K562 (cell line): ENCODE results near the gene ANKS4B. TPM values are rescaled to one million over a fixed set of nuclear protein-coding genes. Genes with fewer than 3 reads are reported as not detected.
A peak's percentile ranks its signal among the peaks of the same experiment; 100 is the strongest.

Source experiments
- ATAC-seq: fragments of 200-7000 bp; cut with Tn5 transposase; 3 replicates; pipeline ENCODE4 v1.9.1; 2020; ENCODE audit warnings: moderate library complexity
- BruUV-seq: library from RNA; stranded (reverse); fragments of 400-500 nt; replicated peaks from 2 replicates; lab custom pipeline; 2021; lab: Mats Ljungman, UMichigan
- CTCF ChIA-PET: fragments of 300-600 bp; formaldehyde crosslinking; extraction: SDS; loops from one replicate; lab custom pipeline; 2021; ENCODE audit warnings: low intra/inter-chr PET ratio; lab: Yijun Ruan, JAX
- POLR2A ChIA-PET: fragments of 300-600, 350-650 bp; sonication (Branson Sonifier 250); formaldehyde crosslinking; extraction: SDS; loops from one replicate; lab custom pipeline; 2021; ENCODE audit warnings: antibody characterized with exemption, inconsistent platforms; lab: Yijun Ruan, JAX
- DNase-seq, 4 experiments: peaks; one replicate each; pipeline versions ENCODE4 v3.0.0 to v3.0.0-alpha.2; 2011 to 2018; ENCODE audit warnings: low spot score in 3 of 4, mixed read lengths in 3 of 4; ENCODE audit errors: extremely low read depth in 1 of 4
- FAIRE-seq: peaks from 2 replicates; lab custom pipeline; 2011; peaks lifted over from hg19 to GRCh38; lab: Jason Lieb, UNC
- H2AFZ ChIP-seq: 2 replicates; pipeline ENCODE4 v1.6.0; 2011; ENCODE audit warnings: low read depth, low read length, control low read depth, inconsistent platforms
- H3K27ac ChIP-seq: fragments of 200-600 bp; 3 replicates; pipeline ENCODE4 v1.8.0; 2011; ENCODE audit warnings: low read depth, mild to moderate bottlenecking, control low read depth, inconsistent platforms, low read length, moderate library complexity, mixed read lengths; ENCODE audit errors: extremely low read depth
- H3K27me3 ChIP-seq, 2 experiments: fragments of 300-600 bp in 1 of 2; 2 replicates in 1 of 2; 3 replicates in 1 of 2; pipeline versions ENCODE4 v1.6.0 to v1.8.0; 2011; ENCODE audit warnings: inconsistent platforms in 2 of 2, low read length in 2 of 2, mild to moderate bottlenecking in 1 of 2, mixed read lengths in 1 of 2, moderate library complexity in 1 of 2; ENCODE audit not compliant: control insufficient read depth in 2 of 2, insufficient read depth in 2 of 2
- H3K36me3 ChIP-seq: fragments of 300-600 bp; 3 replicates; pipeline ENCODE4 v1.8.0; 2011; ENCODE audit warnings: mild to moderate bottlenecking, low read length, inconsistent platforms; ENCODE audit not compliant: control insufficient read depth, insufficient read depth
- H3K4me1 ChIP-seq, 2 experiments: fragments of 200-600 bp in 1 of 2; replicated peaks in 1 of 2; 2 replicates in 1 of 2; 3 replicates in 1 of 2; pipeline versions ENCODE4 v1.5.1 to v1.8.0; 2011; ENCODE audit warnings: inconsistent platforms in 2 of 2, low read length in 2 of 2, mild to moderate bottlenecking in 1 of 2, mixed read lengths in 1 of 2, moderate library complexity in 1 of 2; ENCODE audit not compliant: control insufficient read depth in 2 of 2, insufficient read depth in 2 of 2
- H3K4me2 ChIP-seq: 2 replicates; pipeline ENCODE4 v1.6.1; 2011; ENCODE audit warnings: low read length, control low read depth, inconsistent platforms, mixed read lengths; ENCODE audit not compliant: insufficient read depth
- H3K4me3 ChIP-seq: fragments of 200-600 bp; sonication (generic), shearing (Covaris generic); 2 replicates; pipeline ENCODE4 v1.5.1; 2016; ENCODE audit warnings: control low read depth, inconsistent platforms
- H3K79me2 ChIP-seq: fragments of 200-600 bp; 3 replicates; pipeline ENCODE4 v1.8.0; 2011; ENCODE audit warnings: low read length, inconsistent platforms; ENCODE audit not compliant: control insufficient read depth, insufficient read depth
- H3K9ac ChIP-seq, 2 experiments: 2 replicates each; pipeline versions ENCODE4 v1.6.0 to v1.6.1; 2011; ENCODE audit warnings: low read depth in 2 of 2, low read length in 2 of 2, control low read depth in 1 of 2, inconsistent platforms in 1 of 2, mild to moderate bottlenecking in 1 of 2, mixed read lengths in 1 of 2; ENCODE audit not compliant: insufficient read depth in 1 of 2
- H3K9me1 ChIP-seq: one replicate; pipeline ENCODE4 v1.6.0; 2011; ENCODE audit warnings: inconsistent platforms, mild to moderate bottlenecking, low read length, moderate library complexity; ENCODE audit not compliant: control insufficient read depth, insufficient read depth
- H3K9me3 ChIP-seq: replicated peaks from 2 replicates; pipeline ENCODE4 v1.5.1; 2011; ENCODE audit warnings: low read depth, low read length, inconsistent platforms; ENCODE audit not compliant: control insufficient read depth, insufficient read depth
- H4K20me1 ChIP-seq: replicated peaks from 2 replicates; pipeline ENCODE4 v1.6.1; 2011; ENCODE audit warnings: low read length, inconsistent platforms, mixed read lengths; ENCODE audit not compliant: control insufficient read depth, insufficient read depth
- ESRRB ChIP-seq: fragments of 250-450 bp; sonication (Bioruptor Pico); IDR thresholded peaks from 2 replicates; pipeline ENCODE4 v1.5.0; 2020; ENCODE audit warnings: mild to moderate bottlenecking, moderate library complexity, borderline replicate concordance
- ETS1 ChIP-seq: conservative IDR thresholded peaks from 2 replicates; pipeline ENCODE4 v1.6.1; 2011; ENCODE audit warnings: low read depth, mild to moderate bottlenecking, low read length; ENCODE audit not compliant: control insufficient read depth
- KLF16 ChIP-seq: IDR thresholded peaks from 2 replicates; pipeline ENCODE4 v1.6.1; 2016; ENCODE audit warnings: antibody characterized with exemption
- MCM7 ChIP-seq, 2 experiments: fragments of 450-650 bp; IDR thresholded peaks; 2 replicates each; pipeline ENCODE4 v1.6.1; 2016 to 2018
- NR2C2 ChIP-seq, 2 experiments: fragments of 200-800 bp in 1 of 2; sonication (Bioruptor generic) in 1 of 2; sonication (generic) in 1 of 2; formaldehyde crosslinking in 1 of 2; IDR thresholded peaks; 2 replicates each; pipeline versions ENCODE4 v1.6.1 to v1.8.0; 2016 to 2022; ENCODE audit warnings: mild to moderate bottlenecking in 1 of 2, missing compliant biosample characterization in 1 of 2, missing genetic modification characterization in 1 of 2, missing genetic modification reagents in 1 of 2
- PTTG1 ChIP-seq: fragments of 450-650 bp; IDR thresholded peaks from 2 replicates; pipeline ENCODE4 v1.6.1; 2016; ENCODE audit warnings: low read depth, mild to moderate bottlenecking, missing genetic modification characterization, missing compliant biosample characterization
- ZBTB26 ChIP-seq: fragments of 450-650 bp; formaldehyde crosslinking; IDR thresholded peaks from 2 replicates; pipeline ENCODE4 v1.4.0; 2022; ENCODE audit warnings: missing genetic modification characterization
- ZNF146 ChIP-seq: IDR thresholded peaks from one replicate; pipeline ENCODE4 v1.6.1; 2018; ENCODE audit warnings: missing compliant biosample characterization; ENCODE audit not compliant: unreplicated experiment
- ZNF408 ChIP-seq: fragments of 250-450 bp; sonication (Bioruptor Pico); IDR thresholded peaks from 2 replicates; pipeline ENCODE4 v1.4.0; 2020; ENCODE audit warnings: low read depth, mild to moderate bottlenecking, moderate library complexity
- WGBS: fragments of 100-300 bp; shearing (Covaris generic); methylation state at CpG from one replicate; pipeline ENCODE4 v1.1.6; 2016; ENCODE audit warnings: low coverage, mixed read lengths; ENCODE audit not compliant: insufficient coverage; ENCODE audit errors: missing lambda C conversion rate; 5-methylcytosine and 5-hydroxymethylcytosine counted together
- in situ Hi-C: fragments of 300-500 bp; cut with MboI; formaldehyde crosslinking; loops from 4 replicates; pipeline ENCODE4 v1.15.0; 2018; ENCODE audit warnings: inconsistent platforms, mixed read lengths
- intact Hi-C: fragments of 100-400 bp; cut with micrococcal nuclease; formaldehyde crosslinking; loops from 2 replicates; pipeline ENCODE4 v1.14.2; 2022
- polyA plus RNA-seq, 8 experiments: library from polyadenylated mRNA; depleted of rRNA in 4 of 8; stranded (reverse) in 5 of 8; unstranded in 3 of 8; fragments of >200 nt; fragmentation: Nextera tagmentation in 2 of 8; fragmentation: Illumina TruSeq in 1 of 8; extraction: Ambion mirVana in 2 of 8; extraction: Trizol in 1 of 8; gene quantifications; 2 replicates each; pipeline versions ENCODE4 v1.2.1 to v1.2.3, GENCODE V29; 2011 to 2014; ENCODE audit warnings: inconsistent platforms in 1 of 8, missing spikeins in 1 of 8
- total RNA-seq, 7 experiments: library from RNA; depleted of rRNA in 6 of 7; stranded (reverse); fragments of >200 nt in 6 of 7; fragmentation: Illumina TruSeq in 2 of 7; extraction: Trizol in 2 of 7; gene quantifications; 2 replicates each; pipeline versions ENCODE4 v1.2.1 to v1.2.3, GENCODE V29; 2011 to 2021; ENCODE audit warnings: low replicate concordance in 1 of 7
- TF ChIP-seq, protein P1 (sequence below): fragments of 250-450 bp; sonication (Bioruptor Pico); IDR thresholded peaks from 2 replicates; pipeline ENCODE4 v1.5.0; 2021; ENCODE audit warnings: mild to moderate bottlenecking, moderate library complexity

ANKS4B gene
- total and polyA plus RNA-seq, 9 of the 15 experiments (the other 6 are each of a cell fraction or from before 2014, with no cell fraction given), result not detected

DNA sequence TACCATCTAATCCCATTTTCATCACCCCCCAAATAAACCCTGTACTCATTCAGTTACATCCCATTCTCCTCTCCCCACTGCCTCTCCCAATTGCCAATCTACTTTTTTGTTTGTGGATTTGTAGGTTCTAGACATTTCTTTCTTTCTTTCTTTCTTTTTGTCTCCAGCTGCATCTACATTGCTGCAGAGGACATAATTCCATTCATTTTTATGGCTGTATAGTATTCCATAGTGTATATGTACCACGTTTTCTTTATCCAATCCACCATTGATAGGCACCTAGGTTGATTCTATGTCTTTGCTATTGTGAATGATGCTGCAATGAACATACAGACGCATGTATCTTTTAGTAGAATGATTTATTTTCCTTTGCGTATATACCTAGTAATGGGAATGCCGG lies 50.9 kb downstream of the ANKS4B start:
- DNase-seq (no peak), ATAC-seq (no peak), FAIRE-seq (no peak)
- H3K9me1 ChIP-seq, result no peaks in the 10 kb centered on the region
- 35% methylated on average over 4 of the region's 4 CpGs for WGBS
- H3K27me3 ChIP-seq, result no peaks in the 10 kb centered on the region; a peak in 1 of 5 replicates
- CTCF ChIA-PET, result no interaction called here
- POLR2A ChIA-PET, result no interaction called here
- no peaks in the 10 kb centered on the region for H3K79me2 ChIP-seq
- no peak overlapping the region for H3K4me3 ChIP-seq
- H3K4me1 ChIP-seq, result peaks cover 0 to 7% of the 10 kb centered on the region in 2 experiments; a peak in 1 of 5 replicates
- H3K4me2 ChIP-seq, result no peak overlapping the region
- in situ Hi-C loops, result no loop called here
- intact Hi-C loops, result no loop called here
- H3K36me3 ChIP-seq, result no peaks in the 10 kb centered on the region
- peaks cover 7% of the 10 kb centered on the region for H3K9me3 ChIP-seq
- peak; percentile 80 for TF ChIP-seq ZNF146 (CRISPR knock-in tag)
- no peak for TF ChIP-seq MCM7 (IDR thresholded peaks at IDR 0.05)
- TF ChIP-seq NR2C2 (CRISPR knock-in tag; IDR thresholded peaks at IDR 0.05), result no peak
- TF ChIP-seq NR2C2 (tag; IDR thresholded peaks at IDR 0.05), result no peak
- TF ChIP-seq ESRRB (CRISPR knock-in tag), result no peak
- H3K9ac ChIP-seq, result no peak overlapping the region
- H3K27ac ChIP-seq, result no peak overlapping the region
- no peaks in the 10 kb centered on the region for H4K20me1 ChIP-seq
- no peak overlapping the region for H2AFZ ChIP-seq
- no TSS peak for BruUV-seq

DNA sequence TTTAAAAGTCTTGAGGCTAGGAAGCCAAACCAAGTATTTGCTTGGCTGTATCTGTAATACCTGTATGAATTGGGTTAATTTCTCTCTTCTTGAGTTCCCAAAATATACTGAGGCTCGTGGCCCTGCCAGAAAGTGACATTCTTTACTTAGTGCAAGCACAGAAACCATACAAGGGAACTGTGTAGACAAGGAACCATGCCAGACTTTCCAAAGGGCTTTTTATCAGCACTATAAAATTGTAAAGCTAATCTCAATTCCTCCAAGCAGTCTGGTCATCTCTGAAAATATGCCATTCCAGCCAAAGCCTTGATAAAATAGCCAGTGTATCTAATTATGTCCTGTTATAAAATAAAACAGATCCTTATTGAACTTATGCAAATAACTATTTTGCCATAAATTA lies 51.8 kb downstream of the ANKS4B start:
- no TSS peak for BruUV-seq
- Histone ChIP-seq H3K9me3 (peaks cover 9% of the 10 kb centered on the region), H3K9ac (no peak overlapping the region), H3K36me3 (no peaks in the 10 kb centered on the region), H3K4me2 (no peak overlapping the region), H3K27ac (no peak overlapping the region), H4K20me1 (no peaks in the 10 kb centered on the region), H3K4me3 (no peak overlapping the region), H2AFZ (no peak overlapping the region), H3K79me2 (no peaks in the 10 kb centered on the region), H3K9me1 (no peaks in the 10 kb centered on the region), H3K27me3 (no peaks in the 10 kb centered on the region), H3K4me1 (peaks cover 0 to 7% of the 10 kb centered on the region in 2 experiments; a peak in 1 of 5 replicates)
- FAIRE-seq, result no peak
- in situ Hi-C loops (no loop called here), intact Hi-C loops (no loop called here)
- no peak for DNase-seq
- WGBS, result 0% methylated on average over 1 of the region's 1 CpG
- ChIA-PET CTCF (interaction anchor here (0.5 kb wide), 1 partner anchor 12 kb away, joined by 6 read pairs; no protein-coding TSS in a partner anchor), POLR2A (no interaction called here)
- no peak for ATAC-seq
- TF ChIP-seq ETS1, result no peak
- TF ChIP-seq KLF16, result no peak
- TF ChIP-seq ZNF408 (CRISPR knock-in tag), result no peak
- TF ChIP-seq PTTG1, result no peak
- no peak for TF ChIP-seq ZBTB26 (CRISPR knock-in tag)
- TF ChIP-seq, protein P1, sequence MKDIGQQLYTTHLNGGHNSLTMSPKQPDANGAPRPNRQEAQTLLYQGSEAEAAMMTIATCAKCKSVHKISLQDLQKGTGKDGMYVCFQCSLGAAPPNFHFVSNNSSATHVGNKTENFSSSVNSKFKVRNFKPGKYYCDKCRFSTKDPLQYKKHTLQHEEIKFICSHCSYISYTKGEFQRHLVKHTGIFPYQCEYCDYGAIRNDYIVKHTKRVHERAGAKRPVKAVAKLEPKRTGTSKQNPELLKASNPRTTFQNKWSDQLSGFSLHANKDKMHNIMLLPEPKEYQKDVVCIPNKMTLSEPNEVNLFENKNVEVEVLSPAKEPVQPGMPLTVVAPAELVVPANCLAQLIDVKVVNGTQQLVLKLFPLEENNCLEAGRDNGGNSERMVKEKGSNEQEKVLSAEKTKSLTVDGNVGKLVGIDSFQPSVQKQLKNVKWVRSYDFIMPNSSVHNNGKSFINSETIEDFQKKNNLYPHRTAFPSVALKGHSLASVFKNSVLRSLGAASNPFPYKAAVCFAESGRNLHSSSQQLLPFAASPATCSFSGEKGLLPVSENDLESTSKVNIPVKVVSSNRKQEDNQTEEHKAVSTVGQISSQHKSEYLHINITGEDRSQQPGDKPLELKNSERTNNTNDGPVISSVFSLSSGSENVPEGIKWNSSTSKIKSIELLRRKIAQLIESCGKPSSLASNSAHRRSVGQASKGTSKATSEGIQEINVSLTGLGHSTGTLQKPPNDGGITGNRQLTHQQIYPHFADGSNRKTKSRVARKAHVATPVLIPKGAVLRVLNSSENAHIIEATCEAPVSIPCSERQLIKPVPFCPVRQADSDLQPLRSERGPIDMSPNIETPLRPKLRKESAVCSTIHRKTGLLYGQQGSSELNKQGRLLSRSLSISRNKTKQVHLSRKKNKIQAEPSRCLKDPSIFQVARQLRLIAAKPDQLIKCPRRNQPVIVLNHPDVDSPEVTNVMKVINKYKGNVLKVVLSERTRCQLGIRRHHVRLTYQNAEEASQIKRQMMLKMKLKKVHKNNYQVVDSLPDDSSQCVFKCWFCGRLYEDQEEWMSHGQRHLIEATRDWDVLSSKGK (CRISPR knock-in tag), result no peak
